GM18526 (cell line): Measurements from ENCODE around the gene SLC24A1.

Experiments used
- POLR2A ChIP-seq: IDR thresholded peaks from 3 replicates; pipeline ENCODE4 v1.6.1; 2011; ENCODE audit not compliant: insufficient read length; ENCODE audit errors: extremely low read depth

The SLC24A1 gene

GRCh38 chr15:65655457-65655856 is 33.7 kb downstream of the SLC24A1 start:
- TF ChIP-seq POLR2A: no peak

GRCh38 chr15:65659502-65660052 is 37.8 kb downstream of the SLC24A1 start:
- no peak for TF ChIP-seq POLR2A

- no peak for TF ChIP-seq POLR2A
Measured at GRCh38 chr15:65660927-65661326, 39.2 kb downstream of the SLC24A1 start.

GRCh38 chr15:65663521-65663920 is 41.8 kb downstream of the SLC24A1 start:
- no peak for TF ChIP-seq POLR2A

GRCh38 chr15:65666257-65666656 is 44.5 kb downstream of the SLC24A1 start:
- TF ChIP-seq POLR2A: no peak

GRCh38 chr15:65675551-65675950 is 53.8 kb downstream of the SLC24A1 start:
- TF ChIP-seq POLR2A: no peak

- TF ChIP-seq POLR2A: no peak
Measured at GRCh38 chr15:65676123-65676522, 54.4 kb downstream of the SLC24A1 start.

- no peak for TF ChIP-seq POLR2A
Measured at GRCh38 chr15:65680544-65680943, 58.8 kb downstream of the SLC24A1 start.

- no peak for TF ChIP-seq POLR2A
Measured at GRCh38 chr15:65682404-65682911, 60.7 kb downstream of the SLC24A1 start.

- no peak for TF ChIP-seq POLR2A
Measured at GRCh38 chr15:65688462-65688861, 66.7 kb downstream of the SLC24A1 start.

- no peak for TF ChIP-seq POLR2A
Measured at GRCh38 chr15:65690173-65690572, 68.4 kb downstream of the SLC24A1 start.

GRCh38 chr15:65690778-65691177 is 69.0 kb downstream of the SLC24A1 start:
- no peak for TF ChIP-seq POLR2A

- TF ChIP-seq POLR2A: no peak
Measured at GRCh38 chr15:65695081-65695480, 73.3 kb downstream of the SLC24A1 start.
